IMR-90 (cell line): ENCODE measurements around the gene MORN5. TPM values are rescaled to one million over a fixed set of nuclear protein-coding genes. Genes with fewer than 3 reads are reported as not detected.

Experiments used
- ATAC-seq: fragments of 200-7000 bp; cut with Tn5 transposase; 2 replicates; pipeline ENCODE4 v1.9.1; 2020; ENCODE audit warnings: low read depth, mild to moderate bottlenecking, moderate library complexity
- BruUV-seq: library from RNA; stranded (reverse); fragments of 400-500 nt; replicated peaks from 2 replicates; lab custom pipeline; 2021; lab: Mats Ljungman, UMichigan
- CTCF ChIA-PET: fragments of 300-600 bp; formaldehyde crosslinking; extraction: SDS; loops from one replicate; lab custom pipeline; 2021; ENCODE audit warnings: antibody characterized with exemption; lab: Yijun Ruan, JAX
- POLR2A ChIA-PET: fragments of 300-600 bp; sonication (Branson Sonifier 250); formaldehyde crosslinking; loops from one replicate; lab custom pipeline; 2022; ENCODE audit warnings: antibody characterized with exemption; ENCODE audit not compliant: unreplicated experiment; lab: Charles Lee
- DNase-seq: peaks from one replicate; pipeline ENCODE4 v3.0.0; 2013
- H2AFZ ChIP-seq: replicated peaks from 2 replicates; pipeline ENCODE3; 2013; ENCODE audit warnings: low read length, mild to moderate bottlenecking; ENCODE audit not compliant: poor library complexity
- H2AK5ac ChIP-seq: 2 replicates; pipeline ENCODE4 v1.6.1; 2013; ENCODE audit warnings: low read depth, low read length, inconsistent platforms
- H2AK9ac ChIP-seq: replicated peaks from 2 replicates; pipeline ENCODE3; 2013; ENCODE audit warnings: mild to moderate bottlenecking, low read depth, low read length, moderate library complexity; ENCODE audit not compliant: poor library complexity
- H2BK120ac ChIP-seq: 2 replicates; pipeline ENCODE4 v1.6.1; 2013; ENCODE audit warnings: low read depth, low read length, inconsistent platforms
- H2BK15ac ChIP-seq: 3 replicates; pipeline ENCODE4 v1.6.1; 2013; ENCODE audit warnings: low read depth, low read length, inconsistent platforms
- H2BK20ac ChIP-seq: 2 replicates; pipeline ENCODE4 v1.6.1; 2013; ENCODE audit warnings: low read depth, mild to moderate bottlenecking, inconsistent platforms, low read length, moderate library complexity
- H2BK5ac ChIP-seq: 2 replicates; pipeline ENCODE4 v1.6.1; 2013; ENCODE audit warnings: mild to moderate bottlenecking, low read depth, low read length, inconsistent platforms; ENCODE audit not compliant: poor library complexity, severe bottlenecking
- H3K14ac ChIP-seq: replicated peaks from 2 replicates; pipeline ENCODE4 v1.6.1; 2013; ENCODE audit warnings: low read depth, low read length, inconsistent platforms
- H3K18ac ChIP-seq: 2 replicates; pipeline ENCODE4 v1.6.1; 2013; ENCODE audit warnings: low read depth, low read length, control low read depth
- H3K23ac ChIP-seq: 2 replicates; pipeline ENCODE4 v1.6.1; 2013; ENCODE audit warnings: low read depth, low read length, inconsistent platforms
- H3K27ac ChIP-seq: 2 replicates; pipeline ENCODE4 v1.5.1; 2013; ENCODE audit warnings: mild to moderate bottlenecking, control low read depth, low read length; ENCODE audit not compliant: insufficient read depth
- H3K27me3 ChIP-seq: 2 replicates; pipeline ENCODE4 v1.6.1; 2013; ENCODE audit warnings: low read length; ENCODE audit not compliant: control insufficient read depth, insufficient read depth
- H3K36me3 ChIP-seq: 2 replicates; pipeline ENCODE4 v1.6.1; 2013; ENCODE audit warnings: low read length, mixed read lengths; ENCODE audit not compliant: control insufficient read depth, insufficient read depth
- H3K4ac ChIP-seq: 2 replicates; pipeline ENCODE4 v1.6.1; 2013; ENCODE audit warnings: low read depth, low read length, inconsistent platforms
- H3K4me1 ChIP-seq: 2 replicates; pipeline ENCODE4 v1.6.1; 2013; ENCODE audit warnings: low read length, mixed read lengths; ENCODE audit not compliant: control insufficient read depth, insufficient read depth
- H3K4me2 ChIP-seq: 2 replicates; pipeline ENCODE4 v1.6.1; 2013; ENCODE audit warnings: low read depth, mild to moderate bottlenecking, control low read depth, low read length, moderate library complexity
- H3K4me3 ChIP-seq: 2 replicates; pipeline ENCODE4 v1.5.1; 2013; ENCODE audit warnings: low read depth, mild to moderate bottlenecking, control low read depth, low read length, moderate library complexity; ENCODE audit not compliant: insufficient read depth
- H3K56ac ChIP-seq: 2 replicates; pipeline ENCODE4 v1.6.1; 2013; ENCODE audit warnings: low read length, inconsistent platforms; ENCODE audit not compliant: insufficient read depth; ENCODE audit errors: extremely low read depth
- H3K79me1 ChIP-seq, 2 experiments: 2 replicates each; pipeline ENCODE4 v1.6.1; 2013; ENCODE audit warnings: low read length in 2 of 2, inconsistent platforms in 1 of 2, low read depth in 1 of 2
- H3K9ac ChIP-seq: 2 replicates; pipeline ENCODE4 v1.6.1; 2013; ENCODE audit warnings: low read depth, low read length, control low read depth
- H3K9me1 ChIP-seq: 2 replicates; pipeline ENCODE4 v1.6.1; 2013; ENCODE audit warnings: low read length, inconsistent platforms; ENCODE audit not compliant: insufficient read depth
- H3K9me3 ChIP-seq: 2 replicates; pipeline ENCODE4 v1.6.1; 2013; ENCODE audit warnings: low read length; ENCODE audit not compliant: control insufficient read depth, insufficient read depth
- H4K20me1 ChIP-seq: 2 replicates; pipeline ENCODE4 v1.6.1; 2013; ENCODE audit warnings: low read length, inconsistent platforms; ENCODE audit not compliant: insufficient read depth
- H4K5ac ChIP-seq: 2 replicates; pipeline ENCODE4 v1.6.1; 2013; ENCODE audit warnings: mild to moderate bottlenecking, low read depth, low read length, control low read depth
- H4K8ac ChIP-seq, 2 experiments: 2 replicates each; pipeline ENCODE4 v1.6.1; 2013; ENCODE audit warnings: low read depth in 2 of 2, low read length in 2 of 2, control low read depth in 1 of 2, inconsistent platforms in 1 of 2
- H4K91ac ChIP-seq: 2 replicates; pipeline ENCODE4 v1.6.1; 2013; ENCODE audit warnings: low read depth, low read length, inconsistent platforms; ENCODE audit not compliant: insufficient read depth
- BHLHE40 ChIP-seq: fragments of 150-350 bp; IDR thresholded peaks from 2 replicates; pipeline ENCODE4 v1.6.1; 2016; ENCODE audit warnings: mild to moderate bottlenecking, low read depth, low read length
- NFE2L2 ChIP-seq: fragments of 150-350 bp; IDR thresholded peaks from 2 replicates; pipeline ENCODE4 v1.6.1; 2016; ENCODE audit warnings: low read depth, mild to moderate bottlenecking, low read length
- RCOR1 ChIP-seq: IDR thresholded peaks from 2 replicates; pipeline ENCODE4 v1.6.1; 2012; ENCODE audit warnings: mild to moderate bottlenecking, low read length, improper control_type of control experiment; ENCODE audit not compliant: insufficient replicate concordance
- RFX5 ChIP-seq: IDR thresholded peaks from 2 replicates; pipeline ENCODE4 v1.8.0; 2012; ENCODE audit warnings: low read depth, mild to moderate bottlenecking, low read length, moderate library complexity
- WGBS, 2 experiments: methylation state at CpG; one replicate each; pipeline versions ENCODE4 v1.1.5 to v1.1.7; 2013; ENCODE audit warnings: missing lambda C conversion rate in 2 of 2; ENCODE audit not compliant: insufficient read length in 1 of 2; ENCODE audit errors: extremely low coverage in 2 of 2; 5-methylcytosine and 5-hydroxymethylcytosine counted together
- dilution Hi-C: fragments of 300-500 bp; cut with HindIII; formaldehyde crosslinking; loops from one replicate; pipeline ENCODE4 v1.14.3; 2018; ENCODE audit warnings: low sequenced_read_pairs; ENCODE audit not compliant: unreplicated experiment
- in situ Hi-C: fragments of 300-500 bp; cut with MboI; formaldehyde crosslinking; loops from 3 replicates; pipeline ENCODE4 v1.14.3; 2019; ENCODE audit warnings: low sequenced_read_pairs, inconsistent platforms, mixed read lengths
- intact Hi-C: fragments of 100-400 bp; cut with micrococcal nuclease; formaldehyde crosslinking; loops from 2 replicates; pipeline ENCODE4 v1.10.0; 2022
- polyA plus RNA-seq, 3 experiments: library from polyadenylated mRNA; depleted of rRNA; stranded (reverse); fragments of >200 nt; gene quantifications; 2 replicates each; pipeline ENCODE4 v1.2.3, GENCODE V29; 2012; ENCODE audit warnings: low replicate concordance in 1 of 3
- total RNA-seq: library from RNA; depleted of rRNA; stranded (reverse); fragments of >200 nt; gene quantifications from 2 replicates; pipeline ENCODE4 v1.2.3, GENCODE V29; 2012

Gene MORN5
- total and polyA plus RNA-seq, 2 of the 4 experiments (the other 2 are of a cell fraction), result not detected

- Histone ChIP-seq H4K8ac (no peak overlapping the region), H3K14ac (no peak overlapping the region), H3K79me1 (no peaks in the 10 kb centered on the region), H3K9ac (no peak overlapping the region), H2BK120ac (no peak overlapping the region), H3K27me3 (peaks cover 26% of the 10 kb centered on the region), H3K4me3 (no peak overlapping the region), H3K23ac (no peak overlapping the region), H3K4me2 (no peak overlapping the region), H2AFZ (peak overlapping the region; percentile 2), H3K27ac (no peak overlapping the region), H3K9me1 (no peaks in the 10 kb centered on the region; the same call in 1 of the 2 replicates), H3K9me3 (no peaks in the 10 kb centered on the region), H3K56ac (no peak overlapping the region), H4K5ac (no peak overlapping the region), H2BK20ac (no peak overlapping the region), H2BK15ac (no peak overlapping the region), H4K91ac (no peak overlapping the region), H3K36me3 (no peaks in the 10 kb centered on the region), H3K18ac (no peak overlapping the region), H4K20me1 (no peaks in the 10 kb centered on the region), H2AK9ac (no peak overlapping the region), H3K4me1 (peaks cover 5% of the 10 kb centered on the region; the same call in 1 of the 2 replicates), H3K4ac (no peak overlapping the region), H2BK5ac (no peak overlapping the region), H2AK5ac (peak overlapping the region; percentile 27; the same call in 1 of the 2 replicates)
- ATAC-seq, result no peak
- WGBS, 2 experiments, result 14% methylated on average over 2 of the region's 9 CpGs; no CpG with 5 or more reads in 1 of the 2 experiments
- DNase-seq, result no peak
- ChIA-PET POLR2A (no interaction called here), CTCF (no interaction called here)
- dilution Hi-C loops, result no loop called here
- intact Hi-C loops, result no loop called here
- no TSS peak for BruUV-seq
- TF ChIP-seq BHLHE40, result no peak
- no peak for TF ChIP-seq RFX5
- TF ChIP-seq NFE2L2, result no peak
- TF ChIP-seq RCOR1, result no peak
- in situ Hi-C loops, result no loop called here
Measured at GRCh38 chr9:122207096-122207495, 47.4 kb downstream of the MORN5 start.
